Measurements from ENCODE around the gene CREB3L2.

GRCh38 chr7:137948083-137948844 lies 53.6 kb downstream of the CREB3L2 start:
- TF ChIP-seq CTCF (conservative IDR thresholded peaks at IDR 0.05) (no peak), ZFX (IDR thresholded peaks at IDR 0.05) (no peak)
